CD4-positive, alpha-beta T cell treated with Interleukin-17A for 1 hour (primary cell): ENCODE results near the gene GPX5.
A peak's percentile ranks its signal among the peaks of the same experiment; 100 is the strongest.
"Not testable (repeated sequence)": the region's sequence is repeated elsewhere in the genome, so short reads cannot be mapped to it uniquely, and the experiment has no call there.

Source experiments
- DNase-seq: peaks from one replicate; pipeline ENCODE4 v3.0.0-alpha.2; 2020

Gene GPX5

GRCh38 chr6:28515676-28516075 is 10.0 kb upstream of the GPX5 start, which contains the start of gene GPX6:
Gene GPX6 (minus strand): TSS chr6:28515793. CDS start chr6:28515743, 50 bp downstream.
- no peak for DNase-seq

GRCh38 chr6:28517964-28518363 is 7.7 kb upstream of the GPX5 start:
- no peak for DNase-seq

GRCh38 chr6:28522594-28523240 is 3.0 kb upstream of the GPX5 start:
- no peak for DNase-seq

- DNase-seq, result peak; percentile 59
Measured at GRCh38 chr6:28523241-28523622, 2.4 kb upstream of the GPX5 start.

GRCh38 chr6:28530777-28531176 is 5.1 kb downstream of the GPX5 start:
- no peak for DNase-seq

GRCh38 chr6:28531479-28532128 is 5.9 kb downstream of the GPX5 start:
- DNase-seq, result no peak

- no peak for DNase-seq
Measured at GRCh38 chr6:28534306-28534705, 8.6 kb downstream of the GPX5 start.

GRCh38 chr6:28534875-28535274 is 9.2 kb downstream of the GPX5 start:
- no peak for DNase-seq

- DNase-seq, result no peak
Measured at GRCh38 chr6:28537065-28537464, 11.4 kb downstream of the GPX5 start.

GRCh38 chr6:28537509-28538140 is 11.9 kb downstream of the GPX5 start:
- peak; percentile 51 for DNase-seq

GRCh38 chr6:28541996-28542395 is 16.3 kb downstream of the GPX5 start:
- no peak for DNase-seq

GRCh38 chr6:28542440-28543296 is 17.0 kb downstream of the GPX5 start:
- DNase-seq, result peak; percentile 69

- peak; percentile 21 for DNase-seq
Measured at GRCh38 chr6:28543651-28544610, 18.2 kb downstream of the GPX5 start.

- no peak for DNase-seq
Measured at GRCh38 chr6:28545955-28546354, 20.3 kb downstream of the GPX5 start.

- not testable (repeated sequence) for DNase-seq
Measured at GRCh38 chr6:28547003-28547402, 21.3 kb downstream of the GPX5 start.

- no peak for DNase-seq
Measured at GRCh38 chr6:28551891-28552666, 26.4 kb downstream of the GPX5 start.

- DNase-seq, result no peak
Measured at GRCh38 chr6:28553384-28553985, 27.8 kb downstream of the GPX5 start.

- DNase-seq, result no peak
Measured at GRCh38 chr6:28553986-28554881, 28.6 kb downstream of the GPX5 start.

- no peak for DNase-seq
Measured at GRCh38 chr6:28555136-28555535, 29.5 kb downstream of the GPX5 start.

- DNase-seq, result no peak
Measured at GRCh38 chr6:28558629-28559028, 32.9 kb downstream of the GPX5 start.
